ENCODE results near the gene POTEE.
"Not testable (repeated sequence)": the region's sequence is repeated elsewhere in the genome, so short reads cannot be mapped to it uniquely, and the experiment has no call there.

- TF ChIP-seq, protein P1, sequence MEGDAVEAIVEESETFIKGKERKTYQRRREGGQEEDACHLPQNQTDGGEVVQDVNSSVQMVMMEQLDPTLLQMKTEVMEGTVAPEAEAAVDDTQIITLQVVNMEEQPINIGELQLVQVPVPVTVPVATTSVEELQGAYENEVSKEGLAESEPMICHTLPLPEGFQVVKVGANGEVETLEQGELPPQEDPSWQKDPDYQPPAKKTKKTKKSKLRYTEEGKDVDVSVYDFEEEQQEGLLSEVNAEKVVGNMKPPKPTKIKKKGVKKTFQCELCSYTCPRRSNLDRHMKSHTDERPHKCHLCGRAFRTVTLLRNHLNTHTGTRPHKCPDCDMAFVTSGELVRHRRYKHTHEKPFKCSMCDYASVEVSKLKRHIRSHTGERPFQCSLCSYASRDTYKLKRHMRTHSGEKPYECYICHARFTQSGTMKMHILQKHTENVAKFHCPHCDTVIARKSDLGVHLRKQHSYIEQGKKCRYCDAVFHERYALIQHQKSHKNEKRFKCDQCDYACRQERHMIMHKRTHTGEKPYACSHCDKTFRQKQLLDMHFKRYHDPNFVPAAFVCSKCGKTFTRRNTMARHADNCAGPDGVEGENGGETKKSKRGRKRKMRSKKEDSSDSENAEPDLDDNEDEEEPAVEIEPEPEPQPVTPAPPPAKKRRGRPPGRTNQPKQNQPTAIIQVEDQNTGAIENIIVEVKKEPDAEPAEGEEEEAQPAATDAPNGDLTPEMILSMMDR (IDR thresholded peaks at IDR 0.05) = not testable (repeated sequence)
- not testable (repeated sequence) for TF ChIP-seq ATF2 (CRISPR knock-in tag; IDR thresholded peaks at IDR 0.05; ENCODE audit: borderline replicate concordance, low read depth); JUN (CRISPR knock-in tag; IDR thresholded peaks at IDR 0.05); USF2 (CRISPR knock-in tag; IDR thresholded peaks at IDR 0.05); TCF7 (CRISPR knock-in tag; IDR thresholded peaks at IDR 0.05; ENCODE audit: low read depth); ZNF263 (CRISPR knock-in tag; IDR thresholded peaks at IDR 0.05; ENCODE audit: low read depth); ATF1 (CRISPR knock-in tag; IDR thresholded peaks at IDR 0.05); ATF3 (CRISPR knock-in tag; conservative IDR thresholded peaks at IDR 0.05); ESRRA (CRISPR knock-in tag; IDR thresholded peaks at IDR 0.05; ENCODE audit: borderline replicate concordance)
- TF ChIP-seq, protein P2, sequence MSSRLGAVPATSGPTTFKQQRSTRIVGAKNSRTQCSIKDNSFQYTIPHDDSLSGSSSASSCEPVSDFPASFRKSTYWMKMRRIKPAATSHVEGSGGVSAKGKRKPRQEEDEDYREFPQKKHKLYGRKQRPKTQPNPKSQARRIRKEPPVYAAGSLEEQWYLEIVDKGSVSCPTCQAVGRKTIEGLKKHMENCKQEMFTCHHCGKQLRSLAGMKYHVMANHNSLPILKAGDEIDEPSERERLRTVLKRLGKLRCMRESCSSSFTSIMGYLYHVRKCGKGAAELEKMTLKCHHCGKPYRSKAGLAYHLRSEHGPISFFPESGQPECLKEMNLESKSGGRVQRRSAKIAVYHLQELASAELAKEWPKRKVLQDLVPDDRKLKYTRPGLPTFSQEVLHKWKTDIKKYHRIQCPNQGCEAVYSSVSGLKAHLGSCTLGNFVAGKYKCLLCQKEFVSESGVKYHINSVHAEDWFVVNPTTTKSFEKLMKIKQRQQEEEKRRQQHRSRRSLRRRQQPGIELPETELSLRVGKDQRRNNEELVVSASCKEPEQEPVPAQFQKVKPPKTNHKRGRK (CRISPR knock-in tag; IDR thresholded peaks at IDR 0.05; ENCODE audit: borderline replicate concordance) = not testable (repeated sequence)
- TF ChIP-seq, protein P3, sequence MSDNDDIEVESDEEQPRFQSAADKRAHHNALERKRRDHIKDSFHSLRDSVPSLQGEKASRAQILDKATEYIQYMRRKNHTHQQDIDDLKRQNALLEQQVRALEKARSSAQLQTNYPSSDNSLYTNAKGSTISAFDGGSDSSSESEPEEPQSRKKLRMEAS (CRISPR knock-in tag; IDR thresholded peaks at IDR 0.05) = not testable (repeated sequence)
Observed at GRCh38 chr2:131207839-131208238, 1.5 kb upstream of the POTEE start.

Measured in WTC11 (cell line).